Kidney epithelial cell (primary cell): Measurements from ENCODE around the gene NPAS2. TPM values are rescaled to one million over a fixed set of nuclear protein-coding genes. Genes with fewer than 3 reads are reported as not detected.

Source experiments
- DNase-seq: peaks from one replicate; pipeline ENCODE4 v3.0.0-alpha.2; 2010; ENCODE audit warnings: low read depth
- H3K27me3 ChIP-seq: 2 replicates; pipeline ENCODE4 v1.6.0; 2011; ENCODE audit warnings: low read length; ENCODE audit not compliant: control insufficient read depth, insufficient read depth
- H3K36me3 ChIP-seq: 2 replicates; pipeline ENCODE4 v1.5.1; 2011; ENCODE audit warnings: low read length; ENCODE audit not compliant: control insufficient read depth, insufficient read depth
- H3K4me3 ChIP-seq: 2 replicates; pipeline ENCODE4 v1.5.1; 2011; ENCODE audit warnings: low read depth, mild to moderate bottlenecking, control low read depth, low read length
- CTCF ChIP-seq: IDR thresholded peaks from 2 replicates; pipeline ENCODE4 v1.5.1; 2011; ENCODE audit warnings: mild to moderate bottlenecking, moderate library complexity, low read length, control low read depth, inconsistent platforms; ENCODE audit not compliant: insufficient read depth, poor library complexity, severe bottlenecking
- total RNA-seq: library from RNA; depleted of rRNA; stranded (reverse); fragments of >200 nt; gene quantifications from 2 replicates; pipeline ENCODE4 v1.2.3, GENCODE V29; 2015

The NPAS2 gene
- total RNA-seq, 1 donor from 2014 or later = 11.2 TPM

DNA sequence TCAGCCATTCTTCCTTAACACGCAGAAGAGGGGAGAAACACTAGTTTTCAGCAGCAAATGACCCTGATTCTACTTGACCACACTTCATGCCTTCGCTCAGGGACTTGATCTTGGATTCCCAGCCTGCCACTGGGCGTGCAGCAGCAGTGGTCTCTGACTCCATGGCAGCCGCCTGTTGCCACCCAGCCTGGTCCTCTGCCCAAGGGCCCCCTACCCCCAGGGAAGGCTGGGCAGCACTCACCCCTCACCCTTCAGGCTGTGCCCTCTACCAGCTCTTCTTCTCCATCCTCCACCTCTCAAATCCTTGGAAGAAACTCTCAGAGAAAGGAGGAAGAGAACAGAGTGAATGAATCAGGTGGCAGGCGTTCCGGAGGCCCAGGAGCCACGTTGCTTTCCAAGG, 150.1 kb downstream of the NPAS2 start:
- DNase-seq = no peak
- TF ChIP-seq CTCF = no peak
- H3K27me3 ChIP-seq = no peaks in the 10 kb centered on the region
- H3K4me3 ChIP-seq = no peak overlapping the region
- H3K36me3 ChIP-seq = no peaks in the 10 kb centered on the region

- no peak for DNase-seq
- TF ChIP-seq CTCF = no peak
- no peak overlapping the region for H3K4me3 ChIP-seq
Measured at GRCh38 chr2:100971221-100971620, 151.3 kb downstream of the NPAS2 start.

GRCh38 chr2:100972452-100972851, 152.5 kb downstream of the NPAS2 start:
- TF ChIP-seq CTCF = no peak
- no peak overlapping the region for H3K4me3 ChIP-seq
- H3K36me3 ChIP-seq = no peaks in the 10 kb centered on the region

More at GRCh38 chr2:100971221-100971620, 151.3 kb downstream of the NPAS2 start:
- H3K27me3 ChIP-seq = no peaks in the 10 kb centered on the region
- no peaks in the 10 kb centered on the region for H3K36me3 ChIP-seq

DNA sequence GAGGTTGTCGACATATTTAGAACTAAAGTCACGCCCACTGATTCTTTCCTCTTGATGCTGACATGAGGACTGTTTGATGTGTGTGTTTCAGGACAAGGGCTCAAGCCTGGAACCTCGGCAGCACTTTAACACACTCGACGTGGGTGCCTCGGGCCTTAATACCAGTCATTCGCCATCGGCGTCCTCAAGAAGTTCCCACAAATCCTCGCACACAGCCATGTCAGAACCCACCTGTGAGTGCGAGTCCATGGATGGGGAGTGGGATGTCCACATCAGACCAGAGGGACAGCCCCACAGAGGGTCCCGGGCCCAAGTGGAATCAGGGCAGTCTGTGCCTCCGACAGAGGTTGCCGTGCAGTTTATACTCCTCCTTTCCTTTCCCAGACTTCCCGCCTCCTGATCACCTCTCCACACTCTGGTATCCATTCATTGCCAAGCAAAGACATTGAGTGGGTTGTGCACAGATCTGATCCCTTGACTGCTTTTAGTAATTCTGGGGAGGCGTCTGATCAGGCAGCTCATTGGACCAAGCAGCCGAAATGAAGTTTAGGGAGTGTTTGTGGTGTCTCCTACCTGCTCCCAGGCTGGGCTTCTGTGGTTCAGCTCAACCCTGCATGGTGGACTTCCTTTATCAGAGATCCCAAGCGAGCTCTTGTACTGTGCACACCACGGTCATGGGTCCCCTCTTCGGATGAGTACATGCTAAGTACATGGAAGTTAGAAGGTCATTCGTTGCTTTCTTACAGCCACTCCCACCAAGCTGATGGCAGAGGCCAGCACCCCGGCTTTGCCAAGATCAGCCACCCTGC, 155.0 kb downstream of the NPAS2 start:
- DNase-seq = no peak
- TF ChIP-seq CTCF = no peak
- Histone ChIP-seq H3K27me3 (no peaks in the 10 kb centered on the region), H3K36me3 (no peaks in the 10 kb centered on the region), H3K4me3 (no peak overlapping the region)

More at GRCh38 chr2:100972452-100972851, 152.5 kb downstream of the NPAS2 start:
- no peak for DNase-seq
- H3K27me3 ChIP-seq = no peaks in the 10 kb centered on the region

- Histone ChIP-seq H3K36me3 (no peaks in the 10 kb centered on the region), H3K27me3 (no peaks in the 10 kb centered on the region), H3K4me3 (no peak overlapping the region)
- no peak for DNase-seq
- TF ChIP-seq CTCF = no peak
Measured at GRCh38 chr2:100975521-100975785, 155.5 kb downstream of the NPAS2 start.

GRCh38 chr2:100976061-100976460, 156.1 kb downstream of the NPAS2 start:
- no peaks in the 10 kb centered on the region for H3K36me3 ChIP-seq
- no peaks in the 10 kb centered on the region for H3K27me3 ChIP-seq
- H3K4me3 ChIP-seq = no peak overlapping the region
- no peak for DNase-seq
- TF ChIP-seq CTCF = no peak
